KMS-11 (cell line): ENCODE measurements around the gene KIF26B.

ENCODE experiments used
- H2AFZ ChIP-seq: fragments of 200-600 bp; sonication (generic); 2 replicates; pipeline ENCODE4 v1.6.1; 2016; ENCODE audit warnings: antibody characterized with exemption, mixed run types, low read depth
- H3K27ac ChIP-seq: fragments of 200-600 bp; sonication (generic); 2 replicates; pipeline ENCODE4 v1.6.1; 2016; ENCODE audit warnings: mild to moderate bottlenecking, mixed run types
- H3K27me3 ChIP-seq: fragments of 200-600 bp; sonication (generic); 2 replicates; pipeline ENCODE4 v1.6.1; 2017; ENCODE audit warnings: mild to moderate bottlenecking, low read depth, mixed run types, moderate library complexity; ENCODE audit not compliant: insufficient read depth
- H3K36me3 ChIP-seq: fragments of 200-600 bp; sonication (generic); 2 replicates; pipeline ENCODE4 v1.6.1; 2017; ENCODE audit warnings: mild to moderate bottlenecking, mixed run types; ENCODE audit not compliant: insufficient read depth
- H3K4me1 ChIP-seq: fragments of 200-600 bp; sonication (generic); 2 replicates; pipeline ENCODE4 v1.6.1; 2016; ENCODE audit warnings: mild to moderate bottlenecking, low read depth, mixed run types; ENCODE audit not compliant: poor library complexity, severe bottlenecking
- H3K4me2 ChIP-seq: fragments of 200-600 bp; sonication (generic); 2 replicates; pipeline ENCODE4 v1.7.0; 2016; ENCODE audit warnings: mild to moderate bottlenecking, mixed run types
- H3K4me3 ChIP-seq: fragments of 200-600 bp; sonication (generic); IDR thresholded peaks from 2 replicates; pipeline ENCODE4 v1.6.1; 2017; ENCODE audit warnings: low read depth, low read length, mixed read lengths; ENCODE audit not compliant: insufficient read depth
- H3K79me2 ChIP-seq: fragments of 200-600 bp; sonication (generic); 2 replicates; pipeline ENCODE4 v1.6.1; 2016; ENCODE audit warnings: low read depth, mixed run types; ENCODE audit not compliant: insufficient read depth
- H3K9ac ChIP-seq: fragments of 200-600 bp; sonication (generic); 2 replicates; pipeline ENCODE4 v1.6.1; 2016; ENCODE audit warnings: mild to moderate bottlenecking, mixed run types
- H4K20me1 ChIP-seq: fragments of 200-600 bp; sonication (generic); 2 replicates; pipeline ENCODE4 v1.6.1; 2016; ENCODE audit warnings: mild to moderate bottlenecking, mixed run types; ENCODE audit not compliant: insufficient read depth
- TF ChIP-seq, protein P1 (sequence below): fragments of 200-600 bp; sonication (generic); conservative IDR thresholded peaks from 2 replicates; pipeline ENCODE4 v1.6.1; 2017; ENCODE audit warnings: low read depth, mild to moderate bottlenecking, antibody characterized with exemption, low read length, moderate library complexity, mixed read lengths

Gene KIF26B

DNA sequence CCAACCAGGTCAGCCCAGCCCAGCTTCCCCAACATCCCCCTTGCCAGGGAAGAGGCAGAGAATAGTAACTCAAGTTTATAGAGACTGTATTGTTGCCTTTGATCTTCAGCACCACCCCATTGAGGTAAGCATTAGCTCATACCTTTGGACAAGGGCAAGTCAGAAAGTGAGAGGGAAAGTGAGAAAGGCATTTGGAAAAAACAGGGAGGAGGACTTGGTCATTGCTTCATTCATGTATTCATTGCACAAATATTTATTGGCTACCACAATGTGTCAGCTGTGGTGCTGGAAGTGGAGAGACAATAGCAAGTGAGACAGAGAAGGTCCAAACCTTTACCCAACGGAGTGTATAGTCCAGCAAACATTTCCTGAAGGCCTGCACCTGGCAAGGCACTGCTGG, 561.2 kb downstream of the KIF26B start:
- H3K36me3 ChIP-seq: no peaks in the 10 kb centered on the region
- no peak overlapping the region for H3K4me3 ChIP-seq
- no peak overlapping the region for H3K9ac ChIP-seq
- no peaks in the 10 kb centered on the region for H4K20me1 ChIP-seq
- H3K4me2 ChIP-seq: no peak overlapping the region
- H3K4me1 ChIP-seq: no peaks in the 10 kb centered on the region
- no peaks in the 10 kb centered on the region for H3K79me2 ChIP-seq
- TF ChIP-seq, protein P1, sequence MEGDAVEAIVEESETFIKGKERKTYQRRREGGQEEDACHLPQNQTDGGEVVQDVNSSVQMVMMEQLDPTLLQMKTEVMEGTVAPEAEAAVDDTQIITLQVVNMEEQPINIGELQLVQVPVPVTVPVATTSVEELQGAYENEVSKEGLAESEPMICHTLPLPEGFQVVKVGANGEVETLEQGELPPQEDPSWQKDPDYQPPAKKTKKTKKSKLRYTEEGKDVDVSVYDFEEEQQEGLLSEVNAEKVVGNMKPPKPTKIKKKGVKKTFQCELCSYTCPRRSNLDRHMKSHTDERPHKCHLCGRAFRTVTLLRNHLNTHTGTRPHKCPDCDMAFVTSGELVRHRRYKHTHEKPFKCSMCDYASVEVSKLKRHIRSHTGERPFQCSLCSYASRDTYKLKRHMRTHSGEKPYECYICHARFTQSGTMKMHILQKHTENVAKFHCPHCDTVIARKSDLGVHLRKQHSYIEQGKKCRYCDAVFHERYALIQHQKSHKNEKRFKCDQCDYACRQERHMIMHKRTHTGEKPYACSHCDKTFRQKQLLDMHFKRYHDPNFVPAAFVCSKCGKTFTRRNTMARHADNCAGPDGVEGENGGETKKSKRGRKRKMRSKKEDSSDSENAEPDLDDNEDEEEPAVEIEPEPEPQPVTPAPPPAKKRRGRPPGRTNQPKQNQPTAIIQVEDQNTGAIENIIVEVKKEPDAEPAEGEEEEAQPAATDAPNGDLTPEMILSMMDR: no peak
- no peaks in the 10 kb centered on the region for H3K27me3 ChIP-seq
- H3K27ac ChIP-seq: no peak overlapping the region
- H2AFZ ChIP-seq: no peak overlapping the region

DNA sequence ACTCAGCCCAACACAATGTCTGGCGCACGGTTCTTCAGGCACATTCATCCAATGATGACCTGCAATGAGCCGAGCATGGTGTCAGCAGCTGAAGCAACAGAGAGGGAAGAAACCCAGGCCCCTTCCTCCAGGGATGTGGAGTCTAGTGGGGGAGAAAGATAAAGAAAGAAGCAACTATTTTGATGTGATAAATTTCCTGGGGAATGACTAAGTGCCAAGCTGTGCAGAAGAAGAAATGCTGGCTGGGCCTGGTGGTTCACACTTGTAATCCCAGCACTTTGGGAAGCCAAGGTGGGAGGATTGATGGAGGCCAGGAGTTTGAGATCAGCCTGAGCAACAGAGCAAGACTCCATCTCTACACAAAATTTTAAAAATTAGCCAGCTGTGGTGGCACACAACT, 561.8 kb downstream of the KIF26B start:
- H3K4me2 ChIP-seq: no peak overlapping the region

DNA sequence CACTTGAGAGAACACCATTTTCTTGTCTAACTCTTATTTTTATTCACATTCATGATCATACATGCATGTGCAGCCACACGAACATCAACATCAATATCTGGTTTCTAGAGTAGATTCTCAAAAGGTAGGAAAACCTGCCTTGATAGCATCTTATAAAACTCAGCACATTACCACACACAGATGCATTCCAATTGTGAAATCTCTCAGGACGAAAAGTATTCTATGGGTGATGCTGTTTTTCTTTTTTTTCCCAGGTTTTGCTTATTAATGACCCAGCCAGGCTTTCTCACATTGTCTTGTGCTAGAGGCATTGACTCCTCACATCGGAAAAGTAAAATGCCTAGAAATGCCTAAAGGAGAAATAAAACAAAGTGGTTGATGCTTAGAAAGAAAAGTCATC, 562.8 kb downstream of the KIF26B start:
- TF ChIP-seq, protein P1: no peak
- no peak overlapping the region for H3K4me3 ChIP-seq
- no peaks in the 10 kb centered on the region for H4K20me1 ChIP-seq
- no peaks in the 10 kb centered on the region for H3K4me1 ChIP-seq
- H2AFZ ChIP-seq: no peak overlapping the region
- no peak overlapping the region for H3K27ac ChIP-seq
- H3K79me2 ChIP-seq: no peaks in the 10 kb centered on the region
- H3K4me2 ChIP-seq: no peak overlapping the region
- no peak overlapping the region for H3K9ac ChIP-seq
- H3K36me3 ChIP-seq: no peaks in the 10 kb centered on the region
- H3K27me3 ChIP-seq: no peaks in the 10 kb centered on the region

More for the DNA sequence above, 561.8 kb downstream of the KIF26B start:
- no peaks in the 10 kb centered on the region for H3K79me2 ChIP-seq
- TF ChIP-seq, protein P1: no peak
- no peaks in the 10 kb centered on the region for H3K27me3 ChIP-seq
- no peak overlapping the region for H3K9ac ChIP-seq
- H2AFZ ChIP-seq: no peak overlapping the region
- H3K4me1 ChIP-seq: no peaks in the 10 kb centered on the region
- H3K36me3 ChIP-seq: no peaks in the 10 kb centered on the region
- H4K20me1 ChIP-seq: no peaks in the 10 kb centered on the region
- H3K4me3 ChIP-seq: no peak overlapping the region
- no peak overlapping the region for H3K27ac ChIP-seq

DNA sequence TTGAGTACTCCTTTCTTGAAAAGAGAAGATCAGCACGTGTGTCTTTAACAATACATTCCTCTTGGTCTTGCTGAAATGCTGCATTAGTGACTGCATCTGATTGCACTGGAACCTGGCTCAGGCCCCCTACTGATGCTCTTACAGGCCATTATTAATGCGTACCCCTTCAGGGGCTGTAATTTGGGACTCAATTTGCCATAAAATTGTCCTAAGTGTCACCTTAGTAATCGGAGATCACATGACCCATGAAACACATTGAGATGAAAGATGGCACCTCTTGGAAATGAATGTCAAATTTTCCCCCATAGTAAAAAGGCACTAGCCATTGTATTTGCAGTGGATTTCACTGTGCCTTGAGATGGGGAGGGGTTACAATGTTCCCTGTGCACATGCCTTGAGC, 563.3 kb downstream of the KIF26B start:
- no peak overlapping the region for H2AFZ ChIP-seq
- no peak overlapping the region for H3K4me2 ChIP-seq
- TF ChIP-seq, protein P1: no peak
- H4K20me1 ChIP-seq: no peaks in the 10 kb centered on the region
- H3K79me2 ChIP-seq: no peaks in the 10 kb centered on the region
- H3K36me3 ChIP-seq: no peaks in the 10 kb centered on the region
- H3K27me3 ChIP-seq: no peaks in the 10 kb centered on the region
- H3K27ac ChIP-seq: no peak overlapping the region
- no peak overlapping the region for H3K9ac ChIP-seq
- H3K4me1 ChIP-seq: no peaks in the 10 kb centered on the region
- no peak overlapping the region for H3K4me3 ChIP-seq
